Measurements from ENCODE around the gene QSOX1.

GRCh38 chr1:180154003-180154324 is 705 bp upstream of the QSOX1 start:
- TF ChIP-seq CTCF (IDR thresholded peaks at IDR 0.05; ENCODE audit: low read depth, low read length, poor library complexity, severe bottlenecking) (no peak), EZH2phosphoT487 (IDR thresholded peaks at IDR 0.05; ENCODE audit: borderline replicate concordance, low read length) (no peak)
